HG03575 (cell line): ENCODE measurements around the gene DNAJC16.
"Not testable (repeated sequence)": the region's sequence is repeated elsewhere in the genome, so short reads cannot be mapped to it uniquely, and the experiment has no call there.

ENCODE experiments used
- ATAC-seq: cut with Tn5 transposase; IDR thresholded peaks from one replicate; pipeline ENCODE4 v1.9.1; 2021; ENCODE audit not compliant: unreplicated experiment, insufficient number of reproducible peaks, low FRiP score; ENCODE audit errors: extremely low read depth

DNAJC16 gene

GRCh38 chr1:15501208-15502032 lies 25.2 kb upstream of the DNAJC16 start:
- no peak for ATAC-seq

- ATAC-seq, result no peak
Measured at GRCh38 chr1:15504436-15504835, 22.2 kb upstream of the DNAJC16 start.

- ATAC-seq, result no peak
Measured at GRCh38 chr1:15506831-15507230, 19.8 kb upstream of the DNAJC16 start.

- no peak for ATAC-seq
Measured at GRCh38 chr1:15507278-15507677, 19.4 kb upstream of the DNAJC16 start.

- ATAC-seq, result no peak
Measured at GRCh38 chr1:15508700-15509487, 17.8 kb upstream of the DNAJC16 start.

- no peak for ATAC-seq
Measured at GRCh38 chr1:15509586-15509985, 17.1 kb upstream of the DNAJC16 start.

GRCh38 chr1:15510611-15511405 lies 15.8 kb upstream of the DNAJC16 start:
- ATAC-seq, result no peak

GRCh38 chr1:15513192-15513591 lies 13.5 kb upstream of the DNAJC16 start:
- ATAC-seq, result no peak

GRCh38 chr1:15513919-15514318 lies 12.7 kb upstream of the DNAJC16 start:
- ATAC-seq, result no peak

- ATAC-seq, result not testable (repeated sequence)
Measured at GRCh38 chr1:15514557-15514956, 12.1 kb upstream of the DNAJC16 start.

GRCh38 chr1:15515022-15515663 lies 11.5 kb upstream of the DNAJC16 start:
- ATAC-seq, result no peak

GRCh38 chr1:15519625-15520024 lies 7.0 kb upstream of the DNAJC16 start:
- ATAC-seq, result no peak

GRCh38 chr1:15521206-15521906 lies 5.3 kb upstream of the DNAJC16 start:
- not testable (repeated sequence) for ATAC-seq

GRCh38 chr1:15522551-15522950 lies 4.1 kb upstream of the DNAJC16 start:
- no peak for ATAC-seq

GRCh38 chr1:15523104-15524020 lies 3.3 kb upstream of the DNAJC16 start:
- no peak for ATAC-seq

- no peak for ATAC-seq
Measured at GRCh38 chr1:15524021-15524282, 2.7 kb upstream of the DNAJC16 start, which contains the start of gene CASP9. CASP9 (minus strand) TSS chr1:15524215; CDS start chr1:15524200, 15 bp downstream.

- no peak for ATAC-seq
Measured at GRCh38 chr1:15524283-15525049, 2.2 kb upstream of the DNAJC16 start.
